Endometrial microvascular endothelial cells (primary cell): Measurements from ENCODE around the gene EIF4EBP3. TPM values are rescaled to one million over a fixed set of nuclear protein-coding genes. Genes with fewer than 3 reads are reported as not detected.

ENCODE experiments used
- in situ Hi-C: cut with HindIII; loops from 2 replicates; pipeline ENCODE4 v1.10.0; 2017; ENCODE audit warnings: low sequenced_read_pairs, low pct_unique_long_range_greater_than_20kb; ENCODE audit errors: inconsistent ontology term
- total RNA-seq: library from RNA; depleted of rRNA; stranded (reverse); fragments of >200 nt; gene quantifications from one replicate; pipeline ENCODE4 v1.2.3, GENCODE V29; 2015; ENCODE audit errors: inconsistent ontology term

The EIF4EBP3 gene
- total RNA-seq, 1 donor from 2014 or later, result 0.28 TPM

- in situ Hi-C loops, result loop anchor here (25.0 kb wide), 1 partner anchor 217 kb away; the partner anchor contains the start of gene HBEGF
These were observed 7.0 kb downstream of the EIF4EBP3 start for GRCh38 chr5:140554454-140554853.

DNA sequence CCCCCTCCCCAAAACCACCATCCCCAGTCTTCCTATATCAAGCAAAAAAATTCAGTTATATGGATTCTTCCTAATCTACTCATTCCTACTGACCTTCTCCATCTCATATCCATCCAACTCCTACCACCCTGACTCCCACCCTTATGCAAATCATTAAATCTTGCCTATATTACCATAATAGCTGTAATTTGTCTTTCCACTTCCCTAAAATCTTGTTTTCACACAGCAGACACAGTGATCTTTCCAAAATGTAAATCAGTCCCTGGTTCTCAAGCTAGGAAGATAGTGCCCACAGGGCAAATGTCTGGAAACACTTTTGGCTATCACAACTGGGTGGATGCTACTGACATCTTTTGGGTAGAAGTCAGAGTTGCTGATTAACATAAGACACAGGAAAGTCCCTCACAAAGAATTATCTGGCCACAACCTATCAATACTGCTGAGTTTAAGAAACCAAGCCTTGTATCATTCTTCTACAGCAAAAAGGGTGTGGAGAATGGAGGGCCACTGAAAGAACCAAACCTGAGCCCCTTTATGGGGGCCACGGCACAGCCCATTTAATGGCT lies 8.4 kb downstream of the EIF4EBP3 start:
- in situ Hi-C loops, result loop anchor here (25.0 kb wide), 1 partner anchor 219 kb away; the partner anchor contains the start of gene HBEGF

DNA sequence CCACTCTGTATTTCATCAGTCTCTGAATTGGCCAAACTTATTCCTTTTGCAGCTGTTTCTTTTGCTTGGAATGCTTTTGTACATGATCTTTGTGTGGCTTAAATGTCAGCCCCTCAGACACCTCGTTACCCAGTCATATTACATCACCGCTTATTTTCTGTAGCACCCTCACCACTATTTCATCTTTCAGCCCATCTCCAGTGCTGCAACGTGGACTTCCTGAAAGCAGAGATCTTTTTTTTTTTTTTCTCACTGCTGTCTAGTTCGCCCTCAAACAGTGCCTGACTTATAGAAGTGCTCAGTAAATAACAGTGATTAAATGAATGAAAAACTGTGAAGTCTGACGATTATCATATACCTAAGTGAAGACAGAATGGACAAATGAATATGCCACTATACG lies 9.0 kb downstream of the EIF4EBP3 start:
- in situ Hi-C loops, result loop anchor here (25.0 kb wide), 1 partner anchor 219 kb away; the partner anchor contains the start of gene HBEGF

DNA sequence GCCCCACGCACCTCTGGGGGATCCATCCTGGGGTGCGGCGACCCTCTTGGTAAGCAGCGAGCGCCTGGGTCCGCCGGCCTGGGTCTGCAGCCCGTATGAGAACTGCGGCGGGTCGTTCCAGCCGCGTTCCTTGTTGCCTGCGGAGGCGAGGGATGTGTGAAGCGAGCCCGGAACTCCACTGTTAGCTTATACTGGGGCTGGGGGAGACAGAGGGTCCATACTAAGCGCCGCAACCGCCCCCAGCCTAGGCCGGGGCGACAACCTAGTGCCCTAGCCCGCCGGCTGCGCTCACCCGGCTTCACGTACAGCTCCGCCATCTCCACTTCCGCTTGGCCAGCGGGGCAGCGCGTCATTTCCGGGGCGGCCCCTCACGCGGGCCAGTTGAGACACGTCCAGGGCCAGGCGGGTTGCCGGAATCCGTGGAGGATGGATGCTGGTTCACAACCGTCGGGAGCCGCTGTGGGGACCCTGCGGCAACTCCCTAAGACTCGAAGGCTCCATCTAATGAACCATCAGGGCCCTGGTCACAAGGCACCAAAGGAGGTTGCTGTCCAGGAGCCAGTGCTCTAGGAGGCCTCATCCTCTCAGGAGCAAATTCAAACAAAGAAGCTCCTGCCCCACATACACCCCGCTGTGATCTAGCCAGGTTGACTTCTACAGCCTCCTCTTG lies 9.8 kb downstream of the EIF4EBP3 start, which contains the start of gene SRA1:
Gene SRA1, minus strand, starts transcription at position 338 of the 670 bp plus-strand sequence. Its CDS starts 21 bp downstream, at position 317.
- in situ Hi-C loops, result loop anchor here (25.0 kb wide), 1 partner anchor 220 kb away; the partner anchor contains the start of gene HBEGF

GRCh38 chr5:140557965-140558364 lies 10.5 kb downstream of the EIF4EBP3 start:
- in situ Hi-C loops, result loop anchor here (25.0 kb wide), 1 partner anchor 221 kb away; the partner anchor contains the start of gene HBEGF

DNA sequence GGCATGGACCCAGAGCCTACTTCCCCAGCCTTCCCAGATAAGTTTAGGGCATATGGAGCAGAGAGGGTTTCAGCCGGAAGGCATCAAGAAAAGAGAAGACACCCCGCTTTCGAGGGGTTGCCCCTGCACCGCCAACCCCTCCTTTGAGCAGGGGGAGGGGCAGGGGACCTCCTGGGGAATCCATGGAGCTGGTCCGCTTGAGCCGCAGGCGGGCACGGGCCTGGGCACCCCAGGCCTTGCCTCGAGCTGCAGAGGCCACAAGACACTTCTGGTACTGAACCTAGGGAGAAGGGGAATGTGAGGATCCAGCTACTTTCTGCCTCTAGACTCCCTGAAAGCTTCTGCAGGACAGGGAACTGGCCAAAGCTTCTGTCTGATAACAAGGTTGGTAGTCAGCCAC lies 11.1 kb downstream of the EIF4EBP3 start:
- in situ Hi-C loops, result loop anchor here (25.0 kb wide), 1 partner anchor 221 kb away; the partner anchor contains the start of gene HBEGF

GRCh38 chr5:140560227-140560626 lies 12.8 kb downstream of the EIF4EBP3 start:
- in situ Hi-C loops, result loop anchor here (25.0 kb wide), 1 partner anchor 223 kb away; the partner anchor contains the start of gene HBEGF

GRCh38 chr5:140561753-140562523 lies 14.5 kb downstream of the EIF4EBP3 start:
- in situ Hi-C loops, result loop anchor here (25.0 kb wide), 1 partner anchor 225 kb away; the partner anchor contains the start of gene HBEGF

- in situ Hi-C loops, result loop anchor here (25.0 kb wide), 1 partner anchor 226 kb away; the partner anchor contains the start of gene HBEGF
These were observed 16.1 kb downstream of the EIF4EBP3 start for GRCh38 chr5:140563596-140563995.

GRCh38 chr5:140564196-140565023 lies 16.9 kb downstream of the EIF4EBP3 start, which contains the start of the genes APBB3 and SLC35A4:
Gene APBB3, minus strand, starts transcription at chr5:140564598. Its CDS starts 353 bp downstream, at chr5:140564245.
Gene SLC35A4, plus strand, starts transcription at chr5:140564828. Its CDS starts 2,342 bp downstream, at chr5:140567170.
- in situ Hi-C loops, result loop anchor here (25.0 kb wide), 1 partner anchor 227 kb away; the partner anchor contains the start of gene HBEGF

- in situ Hi-C loops, result loop anchor here (25.0 kb wide), 1 partner anchor 228 kb away; the partner anchor contains the start of gene HBEGF
These were observed 17.7 kb downstream of the EIF4EBP3 start for GRCh38 chr5:140565024-140565779.

GRCh38 chr5:140565780-140566095 lies 18.3 kb downstream of the EIF4EBP3 start:
- in situ Hi-C loops, result loop anchor here (25.0 kb wide), 1 partner anchor 228 kb away; the partner anchor contains the start of gene HBEGF

- in situ Hi-C loops, result loop anchor here (25.0 kb wide), 1 partner anchor 229 kb away; the partner anchor contains the start of gene HBEGF
These were observed 19.2 kb downstream of the EIF4EBP3 start for GRCh38 chr5:140566665-140567064.

GRCh38 chr5:140567136-140567818 lies 19.8 kb downstream of the EIF4EBP3 start:
- in situ Hi-C loops, result loop anchor here (25.0 kb wide), 1 partner anchor 230 kb away; the partner anchor contains the start of gene HBEGF

DNA sequence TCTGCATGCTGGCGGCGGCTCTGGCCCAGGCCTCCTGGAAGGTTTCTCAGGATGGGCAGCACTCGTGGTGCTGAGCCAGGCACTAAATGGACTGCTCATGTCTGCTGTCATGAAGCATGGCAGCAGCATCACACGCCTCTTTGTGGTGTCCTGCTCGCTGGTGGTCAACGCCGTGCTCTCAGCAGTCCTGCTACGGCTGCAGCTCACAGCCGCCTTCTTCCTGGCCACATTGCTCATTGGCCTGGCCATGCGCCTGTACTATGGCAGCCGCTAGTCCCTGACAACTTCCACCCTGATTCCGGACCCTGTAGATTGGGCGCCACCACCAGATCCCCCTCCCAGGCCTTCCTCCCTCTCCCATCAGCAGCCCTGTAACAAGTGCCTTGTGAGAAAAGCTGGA lies 20.4 kb downstream of the EIF4EBP3 start:
- in situ Hi-C loops, result loop anchor here (25.0 kb wide), 1 partner anchor 231 kb away; the partner anchor contains the start of gene HBEGF

DNA sequence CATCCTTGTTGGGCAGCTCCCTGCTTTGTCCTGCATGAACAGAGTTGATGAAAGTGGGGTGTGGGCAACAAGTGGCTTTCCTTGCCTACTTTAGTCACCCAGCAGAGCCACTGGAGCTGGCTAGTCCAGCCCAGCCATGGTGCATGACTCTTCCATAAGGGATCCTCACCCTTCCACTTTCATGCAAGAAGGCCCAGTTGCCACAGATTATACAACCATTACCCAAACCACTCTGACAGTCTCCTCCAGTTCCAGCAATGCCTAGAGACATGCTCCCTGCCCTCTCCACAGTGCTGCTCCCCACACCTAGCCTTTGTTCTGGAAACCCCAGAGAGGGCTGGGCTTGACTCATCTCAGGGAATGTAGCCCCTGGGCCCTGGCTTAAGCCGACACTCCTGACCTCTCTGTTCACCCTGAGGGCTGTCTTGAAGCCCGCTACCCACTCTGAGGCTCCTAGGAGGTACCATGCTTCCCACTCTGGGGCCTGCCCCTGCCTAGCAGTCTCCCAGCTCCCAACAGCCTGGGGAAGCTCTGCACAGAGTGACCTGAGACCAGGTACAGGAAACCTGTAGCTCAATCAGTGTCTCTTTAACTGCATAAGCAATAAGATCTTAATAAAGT lies 21.1 kb downstream of the EIF4EBP3 start:
- in situ Hi-C loops, result loop anchor here (25.0 kb wide), 1 partner anchor 231 kb away; the partner anchor contains the start of gene HBEGF
